Upper lobe of left lung (tissue), 4 donors: Measurements from ENCODE around the gene SEMA3G.

Experiments used
- POLR2A ChIP-seq, 4 donors: fragments of 450-650 bp; IDR thresholded peaks; one replicate each; pipeline ENCODE4 v1.5.1; 2016 to 2017; ENCODE audit warnings: antibody characterized with exemption in 4 of 4, mild to moderate bottlenecking in 2 of 4
- POLR2AphosphoS5 ChIP-seq, 2 donors: sonication (generic); formaldehyde crosslinking; IDR thresholded peaks; one replicate each; pipeline ENCODE4 v1.5.1; 2017; ENCODE audit warnings: antibody characterized with exemption in 2 of 2
- TF ChIP-seq, protein P1 (sequence below), 6 experiments: fragments of 450-650 bp in 4 of 6; fragments of 200-600 bp in 2 of 6; sonication (generic) in 2 of 6; IDR thresholded peaks; one replicate each; pipeline ENCODE4 v1.5.1; 2016 to 2019; ENCODE audit warnings: antibody characterized with exemption in 6 of 6

DNA sequence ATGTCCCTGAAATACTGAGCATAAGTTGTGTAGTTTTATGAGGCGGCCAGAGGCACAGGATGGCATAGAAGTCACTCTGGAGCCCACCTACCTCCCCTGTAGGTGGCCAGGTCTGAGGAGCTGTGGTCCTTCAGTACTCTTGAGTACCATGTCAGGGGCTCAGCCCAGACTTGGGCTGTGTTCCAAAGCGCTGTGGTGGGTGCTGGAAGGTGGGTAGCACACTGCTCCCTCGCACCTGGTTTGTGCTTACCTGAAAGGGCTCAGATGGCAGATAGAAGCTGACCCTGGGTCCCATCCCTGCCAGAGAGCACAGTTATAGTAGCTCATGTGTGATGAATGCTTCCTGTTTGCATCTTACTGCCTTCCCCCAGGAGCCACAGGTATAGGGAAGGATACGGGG is 26.0 kb upstream of the SEMA3G start:
- TF ChIP-seq POLR2A (IDR thresholded peaks at IDR 0.05) (no peak), POLR2AphosphoS5 (IDR thresholded peaks at IDR 0.05) (no peak)
- TF ChIP-seq, protein P1, sequence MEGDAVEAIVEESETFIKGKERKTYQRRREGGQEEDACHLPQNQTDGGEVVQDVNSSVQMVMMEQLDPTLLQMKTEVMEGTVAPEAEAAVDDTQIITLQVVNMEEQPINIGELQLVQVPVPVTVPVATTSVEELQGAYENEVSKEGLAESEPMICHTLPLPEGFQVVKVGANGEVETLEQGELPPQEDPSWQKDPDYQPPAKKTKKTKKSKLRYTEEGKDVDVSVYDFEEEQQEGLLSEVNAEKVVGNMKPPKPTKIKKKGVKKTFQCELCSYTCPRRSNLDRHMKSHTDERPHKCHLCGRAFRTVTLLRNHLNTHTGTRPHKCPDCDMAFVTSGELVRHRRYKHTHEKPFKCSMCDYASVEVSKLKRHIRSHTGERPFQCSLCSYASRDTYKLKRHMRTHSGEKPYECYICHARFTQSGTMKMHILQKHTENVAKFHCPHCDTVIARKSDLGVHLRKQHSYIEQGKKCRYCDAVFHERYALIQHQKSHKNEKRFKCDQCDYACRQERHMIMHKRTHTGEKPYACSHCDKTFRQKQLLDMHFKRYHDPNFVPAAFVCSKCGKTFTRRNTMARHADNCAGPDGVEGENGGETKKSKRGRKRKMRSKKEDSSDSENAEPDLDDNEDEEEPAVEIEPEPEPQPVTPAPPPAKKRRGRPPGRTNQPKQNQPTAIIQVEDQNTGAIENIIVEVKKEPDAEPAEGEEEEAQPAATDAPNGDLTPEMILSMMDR (IDR thresholded peaks at IDR 0.05): no peak
